HepG2 (cell line): ENCODE measurements around the gene HLA-DQB2. TPM values are rescaled to one million over a fixed set of nuclear protein-coding genes. Genes with fewer than 3 reads are reported as not detected.

Source experiments
- ATAC-seq: fragments of 200-7000 bp; cut with Tn5 transposase; 3 replicates; pipeline ENCODE4 v1.9.1; 2020; ENCODE audit warnings: mild to moderate bottlenecking, moderate library complexity
- BruUV-seq: library from RNA; stranded (reverse); fragments of 400-500 nt; replicated peaks from 2 replicates; lab custom pipeline; 2021; lab: Mats Ljungman, UMichigan
- CTCF ChIA-PET: fragments of 300-600 bp; formaldehyde crosslinking; extraction: SDS; loops from one replicate; lab custom pipeline; 2021; ENCODE audit warnings: low total read pairs, inconsistent platforms, low intra/inter-chr PET ratio; lab: Yijun Ruan, JAX
- POLR2A ChIA-PET: fragments of 350-600 bp; sonication (Branson Sonifier 250); formaldehyde crosslinking; loops from one replicate; lab custom pipeline; 2020; ENCODE audit warnings: antibody characterized with exemption, inconsistent platforms; lab: Yijun Ruan, JAX
- DNase-seq: peaks from one replicate; pipeline ENCODE4 v3.0.0-alpha.2; 2015; ENCODE audit warnings: low spot score
- FAIRE-seq: peaks from 3 replicates; lab custom pipeline; 2011; peaks lifted over from hg19 to GRCh38; lab: Jason Lieb, UNC
- H2AFZ ChIP-seq: one replicate; pipeline ENCODE4 v1.6.1; 2011; ENCODE audit warnings: low read length, inconsistent platforms
- H3K27ac ChIP-seq: fragments of 300-600 bp; 3 replicates; pipeline ENCODE4 v1.8.0; 2011; ENCODE audit warnings: mixed run types, mild to moderate bottlenecking, mixed read lengths, low read length, inconsistent platforms; ENCODE audit not compliant: insufficient read depth; ENCODE audit errors: extremely low read length
- H3K27me3 ChIP-seq, 2 experiments: fragments of 200-600 bp in 1 of 2; 2 replicates in 1 of 2; 3 replicates in 1 of 2; pipeline versions ENCODE4 v1.6.0 to v1.8.0; 2011; ENCODE audit warnings: low read length in 2 of 2, mild to moderate bottlenecking in 2 of 2, moderate library complexity in 2 of 2, inconsistent platforms in 1 of 2; ENCODE audit not compliant: insufficient read depth in 2 of 2, control insufficient read depth in 1 of 2
- H3K36me3 ChIP-seq, 2 experiments: fragments of 200-600 bp in 1 of 2; replicated peaks in 1 of 2; 2 replicates in 1 of 2; 3 replicates in 1 of 2; pipeline versions ENCODE4 v1.5.1 to v1.8.0; 2011; ENCODE audit warnings: low read length in 2 of 2, inconsistent platforms in 1 of 2; ENCODE audit not compliant: insufficient read depth in 2 of 2, control insufficient read depth in 1 of 2
- H3K4me1 ChIP-seq: 2 replicates; pipeline ENCODE4 v1.5.1; 2012; ENCODE audit warnings: low read length, inconsistent platforms; ENCODE audit not compliant: insufficient read depth
- H3K4me2 ChIP-seq: 2 replicates; pipeline ENCODE4 v1.6.0; 2011; ENCODE audit warnings: low read depth, low read length, inconsistent platforms
- H3K4me3 ChIP-seq, 3 experiments: fragments of 200-600 bp in 1 of 3; sonication (generic), shearing (Covaris generic) in 1 of 3; replicated peaks in 1 of 3; 2 replicates each; pipeline ENCODE4 v1.5.1; 2011 to 2016; ENCODE audit warnings: low read length in 3 of 3, inconsistent platforms in 2 of 3, low read depth in 2 of 3, mild to moderate bottlenecking in 2 of 3, control low read depth in 1 of 3, mixed read lengths in 1 of 3; ENCODE audit not compliant: insufficient read depth in 1 of 3
- H3K79me2 ChIP-seq: one replicate; pipeline ENCODE4 v1.6.1; 2011; ENCODE audit warnings: low read length, inconsistent platforms; ENCODE audit not compliant: insufficient read depth
- H3K9ac ChIP-seq: 2 replicates; pipeline ENCODE4 v1.6.0; 2011; ENCODE audit warnings: mild to moderate bottlenecking, low read depth, low read length, inconsistent platforms; ENCODE audit not compliant: insufficient read depth
- H3K9me3 ChIP-seq: 2 replicates; pipeline ENCODE4 v1.5.1; 2012; ENCODE audit warnings: mild to moderate bottlenecking, low read length
- H4K20me1 ChIP-seq: 2 replicates; pipeline ENCODE4 v1.6.0; 2011; ENCODE audit warnings: inconsistent platforms, mild to moderate bottlenecking, low read length, moderate library complexity; ENCODE audit not compliant: insufficient read depth
- CBX5 ChIP-seq: sonication (generic); formaldehyde crosslinking; IDR thresholded peaks from 2 replicates; pipeline ENCODE4 v1.4.0; 2020; ENCODE audit warnings: missing genetic modification reagents, borderline replicate concordance
- FOXJ3 ChIP-seq: sonication (generic); formaldehyde crosslinking; IDR thresholded peaks from 2 replicates; pipeline ENCODE4 v1.4.0; 2020; ENCODE audit warnings: missing genetic modification reagents, mild to moderate bottlenecking, borderline replicate concordance
- GPN1 ChIP-seq: sonication (generic); formaldehyde crosslinking; IDR thresholded peaks from 2 replicates; pipeline ENCODE4 v1.5.1; 2020; ENCODE audit warnings: missing genetic modification reagents, borderline replicate concordance
- KLF16 ChIP-seq, 2 experiments: sonication (generic) in 1 of 2; formaldehyde crosslinking in 1 of 2; IDR thresholded peaks; 2 replicates each; pipeline versions ENCODE4 v1.6.1 to v1.8.0; 2016 to 2023; ENCODE audit warnings: missing genetic modification reagents in 2 of 2, missing compliant biosample characterization in 1 of 2
- POLR2AphosphoS2 ChIP-seq: IDR thresholded peaks from 2 replicates; pipeline ENCODE4 v1.6.1; 2011; ENCODE audit warnings: low read depth, low read length, improper control_type of control experiment
- RELA ChIP-seq: sonication (generic); formaldehyde crosslinking; IDR thresholded peaks from 2 replicates; pipeline ENCODE4 v1.4.0; 2020; ENCODE audit warnings: missing genetic modification reagents
- SRSF4 ChIP-seq: fragments of 200-400 bp; formaldehyde crosslinking; IDR thresholded peaks from one replicate; pipeline ENCODE4 v1.6.1; 2018; ENCODE audit warnings: mild to moderate bottlenecking, low read depth, low read length, moderate library complexity; ENCODE audit not compliant: poor library complexity, severe bottlenecking
- TBX3 ChIP-seq: fragments of 450-650 bp; IDR thresholded peaks from 2 replicates; pipeline ENCODE4 v1.6.1; 2017; ENCODE audit warnings: antibody characterized with exemption, mild to moderate bottlenecking, inconsistent platforms, borderline replicate concordance
- TEAD3 ChIP-seq: optimal IDR thresholded peaks from 2 replicates; pipeline ENCODE3; 2016; ENCODE audit warnings: borderline replicate concordance
- TRIM24 ChIP-seq: sonication (generic); formaldehyde crosslinking; IDR thresholded peaks from 2 replicates; pipeline ENCODE4 v1.8.0; 2022; ENCODE audit warnings: mild to moderate bottlenecking, missing genetic modification reagents
- ZFP41 ChIP-seq: sonication (generic); formaldehyde crosslinking; IDR thresholded peaks from 2 replicates; pipeline ENCODE4 v1.4.0; 2020; ENCODE audit warnings: mild to moderate bottlenecking, missing genetic modification reagents, borderline replicate concordance
- ZKSCAN5 ChIP-seq: sonication (generic); formaldehyde crosslinking; IDR thresholded peaks from 2 replicates; pipeline ENCODE4 v1.5.1; 2020; ENCODE audit warnings: mild to moderate bottlenecking, missing genetic modification reagents
- ZNF225 ChIP-seq: sonication (generic); formaldehyde crosslinking; IDR thresholded peaks from 2 replicates; pipeline ENCODE4 v1.4.0; 2020; ENCODE audit warnings: mild to moderate bottlenecking, missing genetic modification reagents
- ZNF543 ChIP-seq: sonication (generic); formaldehyde crosslinking; IDR thresholded peaks from 2 replicates; pipeline ENCODE4 v1.4.0; 2020; ENCODE audit warnings: mild to moderate bottlenecking, missing genetic modification reagents
- ZNF7 ChIP-seq: IDR thresholded peaks from 2 replicates; pipeline ENCODE4 v1.6.1; 2016; ENCODE audit warnings: missing biosample characterization, missing genetic modification reagents
- ZNF720 ChIP-seq: sonication (generic); formaldehyde crosslinking; IDR thresholded peaks from 2 replicates; pipeline ENCODE4 v1.4.0; 2020; ENCODE audit warnings: missing genetic modification reagents
- WGBS: methylation state at CpG from one replicate; pipeline ENCODE4 v1.1.6; 2017; ENCODE audit warnings: low lambda C conversion rate; 5-methylcytosine and 5-hydroxymethylcytosine counted together
- in situ Hi-C: cut with HindIII; loops from 2 replicates; pipeline ENCODE4 v1.10.0; 2017; ENCODE audit warnings: low pct_unique_long_range_greater_than_20kb; ENCODE audit not compliant: extremely low pct_ligation_motif_present
- intact Hi-C: fragments of 100-400 bp; cut with micrococcal nuclease; formaldehyde crosslinking; loops from one replicate; pipeline ENCODE4 v1.10.0; 2022; ENCODE audit not compliant: unreplicated experiment
- polyA plus RNA-seq, 8 experiments: library from polyadenylated mRNA; depleted of rRNA in 3 of 8; stranded (reverse) in 7 of 8; unstranded in 1 of 8; fragments of >200 nt; fragmentation: Illumina TruSeq in 4 of 8; extraction: Trizol in 4 of 8; gene quantifications; 2 replicates each; pipeline versions ENCODE4 v1.2.1 to v1.2.3, GENCODE V29; 2011 to 2016; ENCODE audit warnings: low read depth in 4 of 8, missing spikeins in 1 of 8, mixed read lengths in 1 of 8; ENCODE audit not compliant: insufficient read depth in 1 of 8
- total RNA-seq, 5 experiments: library from RNA; depleted of rRNA; stranded (reverse); fragments of >200 nt; fragmentation: Illumina TruSeq; extraction: Trizol; gene quantifications; 2 replicates each; pipeline ENCODE4 v1.2.3, GENCODE V29; 2016; ENCODE audit warnings: low read depth in 1 of 5
- TF ChIP-seq, protein P1 (sequence below): sonication (generic); formaldehyde crosslinking; IDR thresholded peaks from 2 replicates; pipeline ENCODE4 v1.4.0; 2020; ENCODE audit warnings: missing genetic modification reagents

Gene HLA-DQB2
- total and polyA plus RNA-seq, 2 of the 13 experiments (the other 11 are each of a cell fraction or from before 2014, with no cell fraction given): not detected

DNA sequence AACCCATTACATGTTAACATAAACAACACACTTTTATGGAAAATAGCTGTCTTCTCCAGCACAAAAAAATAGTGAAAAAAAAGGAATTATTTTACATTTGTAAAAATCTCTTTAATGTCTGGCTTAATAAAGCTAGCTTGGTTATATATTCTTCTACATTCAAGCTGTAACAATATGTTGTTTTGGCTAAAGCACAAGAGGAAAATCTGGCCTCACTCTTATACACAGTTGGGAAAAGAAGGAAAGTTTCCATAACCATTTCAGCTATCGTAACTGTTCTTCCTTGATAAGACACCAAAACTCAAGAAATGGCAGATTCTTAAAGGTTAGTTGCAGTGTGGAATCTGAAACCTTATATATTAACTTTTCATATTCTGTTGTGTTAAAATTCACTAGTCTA lies 45.8 kb upstream of the HLA-DQB2 start:
- H2AFZ ChIP-seq: no peak overlapping the region
- no peaks in the 10 kb centered on the region for H3K4me1 ChIP-seq
- no peaks in the 10 kb centered on the region for H3K9me3 ChIP-seq
- no peaks in the 10 kb centered on the region for H3K36me3 ChIP-seq
- WGBS: 0% methylated on average over 1 of the region's 1 CpG
- TF ChIP-seq ZNF225 (CRISPR knock-in tag) (no peak), KLF16 (CRISPR knock-in tag; IDR thresholded peaks at IDR 0.05) (no peak), ZFP41 (CRISPR knock-in tag) (no peak), ZNF720 (CRISPR knock-in tag) (no peak), TBX3 (no peak), RELA (no peak), TEAD3 (no peak), FOXJ3 (CRISPR knock-in tag) (no peak), POLR2AphosphoS2 (no peak), ZNF7 (CRISPR knock-in tag) (no peak), GPN1 (no peak), ZKSCAN5 (CRISPR knock-in tag) (no peak), CBX5 (no peak), SRSF4 (no peak), ZNF543 (CRISPR knock-in tag) (no peak), TRIM24 (CRISPR knock-in tag) (no peak)
- TF ChIP-seq, protein P1, sequence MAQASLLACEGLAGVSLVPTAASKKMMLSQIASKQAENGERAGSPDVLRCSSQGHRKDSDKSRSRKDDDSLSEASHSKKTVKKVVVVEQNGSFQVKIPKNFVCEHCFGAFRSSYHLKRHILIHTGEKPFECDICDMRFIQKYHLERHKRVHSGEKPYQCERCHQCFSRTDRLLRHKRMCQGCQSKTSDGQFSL (CRISPR knock-in tag): no peak
- H3K9ac ChIP-seq: no peak overlapping the region
- FAIRE-seq (no peak), ATAC-seq (no peak), DNase-seq (no peak)
- in situ Hi-C loops (no loop called here), intact Hi-C loops (no loop called here)
- H4K20me1 ChIP-seq: no peaks in the 10 kb centered on the region
- BruUV-seq: no TSS peak
- H3K79me2 ChIP-seq: no peaks in the 10 kb centered on the region
- POLR2A ChIA-PET: no interaction called here
- peaks cover 1 to 14% of the 10 kb centered on the region in 2 experiments; a peak in 2 of 5 replicates for H3K27me3 ChIP-seq
- H3K27ac ChIP-seq: no peak overlapping the region
- no peak overlapping the region for H3K4me2 ChIP-seq
- no peak overlapping the region for H3K4me3 ChIP-seq
- CTCF ChIA-PET: no interaction called here
